Stromal cell of bone marrow (primary cell): Measurements from ENCODE around the gene SKP1.

Experiments used
- DNase-seq: peaks from one replicate; pipeline ENCODE4 v3.0.0-alpha.2; 2012; ENCODE audit warnings: low read depth

SKP1 gene

DNA sequence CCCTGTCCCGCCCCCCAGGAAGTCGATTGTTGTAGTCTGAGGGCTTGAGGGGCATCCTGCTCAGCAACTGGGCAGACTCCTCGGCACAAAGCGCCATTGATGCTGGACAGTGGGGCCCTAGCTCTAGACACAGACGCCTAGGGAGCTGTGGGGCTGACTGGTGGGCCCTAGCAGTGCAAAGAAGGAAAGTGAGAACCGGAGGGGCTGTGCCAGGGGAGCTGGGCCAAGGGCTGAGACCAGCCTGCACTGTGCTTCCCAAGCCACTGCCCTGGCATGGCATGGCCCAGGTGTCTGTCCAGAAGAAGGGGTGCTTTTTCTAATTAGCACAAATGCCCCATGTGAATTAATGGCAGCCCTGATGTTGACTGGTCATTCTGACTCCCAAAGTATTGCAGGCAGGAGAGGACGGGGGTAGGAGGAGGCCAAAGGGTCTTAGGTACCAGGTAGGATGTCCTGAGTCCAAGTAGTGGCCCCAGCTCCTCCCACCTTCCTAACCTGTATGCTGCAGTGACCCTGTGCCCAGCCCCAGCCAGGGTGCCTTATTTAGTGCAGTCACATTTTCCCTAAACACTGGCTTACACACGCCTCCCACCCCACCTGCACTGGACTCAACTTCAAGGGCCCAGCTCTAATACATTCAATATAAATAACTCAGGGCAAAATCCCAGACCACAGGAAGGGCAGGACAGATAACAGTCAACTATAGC, 46.4 kb downstream of the SKP1 start:
- no peak for DNase-seq

DNA sequence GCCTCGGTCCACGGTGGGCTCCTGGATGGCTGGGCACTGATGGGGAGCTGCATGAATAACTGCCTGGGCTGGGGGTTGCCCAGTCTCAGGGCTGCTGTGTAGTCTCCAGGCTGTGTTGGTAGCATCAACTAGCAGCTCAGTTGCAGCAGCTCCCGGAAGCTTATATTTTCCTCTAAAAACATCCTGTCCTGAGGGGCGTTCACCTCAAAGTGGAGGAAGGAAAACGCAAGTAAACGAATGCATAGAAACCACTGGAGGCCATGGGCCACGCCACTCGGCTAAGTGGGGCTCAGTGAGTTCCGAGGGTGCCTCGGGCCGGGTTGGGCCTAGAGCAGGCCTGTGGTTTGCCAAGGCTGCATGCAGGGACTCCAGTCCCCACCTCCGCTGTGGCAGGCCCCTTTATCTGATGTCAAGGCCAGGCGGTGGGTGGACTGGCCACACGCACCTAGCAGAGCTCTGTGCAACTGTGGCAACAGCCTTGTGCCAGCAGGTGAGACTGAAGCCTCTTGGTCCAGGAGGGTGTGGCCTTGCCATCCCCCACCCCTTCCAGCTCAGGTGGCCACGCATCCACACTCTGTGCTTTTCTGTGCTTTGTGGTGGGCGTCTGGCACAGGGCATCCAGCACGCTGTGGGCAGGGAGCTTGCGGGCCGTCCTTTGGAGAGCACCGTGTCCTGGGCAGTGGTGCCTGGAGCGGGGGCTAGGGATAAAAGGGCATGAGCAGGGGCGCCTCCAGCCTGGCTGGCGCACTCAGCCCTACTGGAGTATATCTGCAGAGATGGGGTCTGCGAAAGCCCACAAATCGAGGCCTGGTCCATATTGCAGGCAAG, 47.1 kb downstream of the SKP1 start:
- no peak for DNase-seq

DNA sequence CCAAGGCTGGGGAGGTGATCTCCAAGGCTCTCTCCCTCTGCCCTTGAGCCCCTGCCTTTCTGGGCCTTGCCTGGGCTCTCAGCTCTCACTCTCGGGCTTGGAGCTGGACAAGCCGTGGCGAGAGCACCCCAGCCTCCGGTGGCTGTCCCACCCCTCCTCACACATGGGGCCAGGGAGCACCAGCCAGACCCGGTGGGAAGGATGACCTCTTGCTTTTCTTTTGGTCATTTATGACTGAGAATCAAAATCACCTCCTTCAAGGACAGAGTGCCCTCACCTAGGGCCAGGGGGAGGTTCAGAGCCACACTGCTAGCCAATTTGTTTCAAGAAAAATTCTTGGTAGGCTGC, 48.1 kb downstream of the SKP1 start:
- no peak for DNase-seq

DNA sequence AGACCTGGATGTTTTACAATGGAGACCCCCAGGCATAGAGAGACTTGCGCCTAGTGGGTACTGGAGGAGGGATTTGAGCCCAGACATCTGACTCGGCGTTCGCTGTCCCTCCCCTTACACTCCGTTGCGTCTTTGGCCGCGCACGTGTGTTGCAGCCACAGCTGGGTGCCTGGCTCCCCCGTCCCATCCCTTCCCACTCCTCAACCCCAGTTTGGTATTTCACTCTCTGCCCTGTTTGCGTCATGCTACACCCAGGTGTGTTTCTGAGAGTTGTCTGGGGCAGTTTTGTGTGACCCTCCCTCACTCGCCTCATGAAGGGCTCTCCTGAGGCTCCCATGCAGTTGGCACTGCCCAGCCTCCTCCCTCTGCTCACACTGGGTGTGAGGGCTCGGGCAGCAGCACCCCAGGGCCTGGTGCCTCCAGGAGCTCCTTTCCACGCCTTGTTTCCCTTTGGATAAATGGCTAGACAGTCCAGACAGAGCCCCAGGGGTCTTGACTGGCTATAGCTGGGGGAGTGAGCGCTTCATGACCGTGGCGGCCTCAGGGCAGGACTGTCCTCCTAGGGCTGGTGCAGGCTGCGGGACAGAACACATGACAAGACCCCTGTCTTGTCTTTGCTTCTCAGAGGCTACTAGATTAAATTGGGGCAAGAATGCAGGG, 48.6 kb downstream of the SKP1 start:
- DNase-seq, result no peak

DNA sequence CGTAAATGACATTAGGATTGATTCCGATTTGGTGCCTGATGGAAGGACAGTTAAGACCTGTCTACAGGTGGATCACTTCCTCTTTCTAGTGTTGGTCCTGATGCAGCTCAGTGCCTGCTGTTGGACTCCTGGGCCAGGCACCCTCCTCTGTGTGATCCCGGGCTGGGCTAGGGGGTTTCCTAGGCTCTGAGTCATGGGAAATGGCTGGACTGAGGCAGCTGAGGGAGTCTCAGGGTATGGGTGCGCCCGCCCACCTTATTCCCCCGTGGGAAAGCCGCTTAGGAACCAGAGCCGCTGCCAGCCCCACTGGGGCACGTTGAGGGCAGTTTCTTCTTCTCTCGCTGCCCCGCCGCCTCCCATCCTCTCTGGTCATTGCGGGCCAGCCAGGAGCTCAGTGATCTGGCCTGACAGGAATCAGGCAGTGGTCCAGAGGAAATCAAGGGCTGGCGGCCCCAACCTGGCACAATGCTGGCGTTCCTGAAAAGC, 49.3 kb downstream of the SKP1 start:
- no peak for DNase-seq

DNA sequence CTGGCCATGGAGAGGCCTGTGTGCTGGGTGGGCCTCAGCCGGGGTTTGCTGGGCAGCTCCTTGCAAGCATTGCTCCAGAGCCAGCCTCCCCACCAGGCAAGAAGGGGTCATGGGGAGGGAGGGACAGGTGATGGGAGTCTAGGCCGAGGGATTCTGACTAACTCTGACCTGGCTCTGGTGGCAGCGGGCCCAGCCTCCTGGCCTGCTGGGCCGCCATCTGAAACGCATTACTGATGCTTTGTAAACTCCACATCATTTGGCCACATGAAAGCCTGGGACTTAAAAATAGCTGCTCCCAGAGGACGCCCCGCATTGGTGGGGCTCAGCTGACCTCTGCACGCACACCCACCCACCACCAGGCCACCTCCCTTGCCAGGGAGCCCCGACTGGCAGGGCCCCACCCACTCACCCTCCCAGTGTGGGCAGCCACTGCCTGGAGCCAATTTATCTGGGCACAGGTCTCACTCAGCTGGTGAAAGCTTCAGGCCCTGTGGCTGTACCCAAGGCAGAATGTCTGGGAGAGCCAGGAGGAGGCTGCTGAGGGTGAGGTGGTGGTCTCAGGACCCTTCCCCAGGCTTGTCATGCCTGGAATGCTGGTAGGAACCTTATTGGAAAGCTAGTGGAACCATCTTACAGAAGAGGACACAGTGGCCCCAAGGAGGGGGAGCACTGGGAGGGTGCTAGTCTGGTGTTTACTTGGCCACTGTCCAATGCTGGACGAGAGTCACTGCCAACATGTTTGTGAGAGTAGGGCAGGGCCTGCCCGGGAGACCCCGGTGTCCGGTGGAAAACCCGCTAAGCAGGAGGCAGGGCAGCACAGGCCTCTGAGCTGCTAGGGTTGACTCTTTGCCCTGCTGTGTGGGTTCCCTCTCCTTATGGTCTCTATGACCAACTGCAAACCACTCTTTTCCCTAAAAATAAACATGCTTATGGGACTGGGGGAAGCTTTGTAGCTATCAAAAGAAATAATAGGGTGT, 51.4 kb downstream of the SKP1 start:
- peak; percentile 95 for DNase-seq

DNA sequence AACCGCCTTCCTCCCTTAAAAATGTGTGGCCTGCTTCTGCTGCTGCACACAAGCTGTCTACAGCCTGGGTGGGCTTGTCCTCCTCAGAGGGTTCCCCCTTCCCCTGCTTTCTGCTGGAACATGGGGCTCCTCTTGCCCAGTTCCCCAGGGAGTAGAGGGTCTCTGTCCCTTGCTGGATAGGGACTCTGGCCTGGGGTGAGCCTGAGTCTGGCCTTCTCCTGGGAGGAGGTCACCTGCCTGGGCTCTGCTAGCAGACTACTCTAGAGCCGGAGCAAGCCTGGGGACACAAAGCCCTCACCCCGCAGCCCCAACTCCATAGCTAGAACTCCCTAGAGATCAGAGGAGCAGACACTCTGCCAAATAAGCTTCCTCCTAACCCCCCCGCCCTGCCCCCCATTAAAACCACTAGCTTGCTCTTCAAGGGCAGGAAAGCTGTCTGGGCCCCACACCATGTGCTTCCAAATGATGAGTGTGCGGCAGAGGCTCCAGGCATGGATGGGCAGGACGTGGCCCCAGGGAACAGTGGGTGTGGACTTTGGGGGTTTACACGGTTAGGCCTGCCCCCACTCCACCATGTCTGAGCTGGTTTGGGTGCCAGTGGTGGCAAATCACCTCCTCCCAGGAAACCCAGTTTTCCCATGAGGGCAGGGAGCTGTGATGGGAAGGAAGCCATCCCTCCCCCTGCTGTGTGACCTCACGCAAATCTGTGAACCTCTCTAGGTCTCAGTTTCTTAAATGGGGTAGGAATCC, 52.3 kb downstream of the SKP1 start:
- DNase-seq, result peak; percentile 72

DNA sequence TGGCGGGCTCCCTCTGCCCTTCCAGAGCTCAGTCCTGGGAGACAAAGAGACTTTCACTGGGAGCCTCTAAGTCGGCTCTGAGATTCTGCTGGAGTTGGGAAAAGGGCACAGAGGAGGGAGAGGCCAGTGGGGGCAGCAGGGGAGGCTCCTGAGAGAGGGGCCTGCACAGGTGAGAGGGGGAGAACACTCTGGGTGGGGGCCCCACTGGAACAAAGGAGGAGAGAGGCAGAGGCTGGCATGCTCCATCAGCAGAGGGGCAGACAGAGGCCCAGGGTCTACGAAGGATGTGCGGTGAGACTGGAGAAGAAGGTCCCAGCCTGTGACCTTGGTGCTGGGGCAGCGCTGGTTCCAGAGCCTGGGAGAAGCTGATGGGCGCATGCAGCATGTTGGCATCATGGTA, 53.4 kb downstream of the SKP1 start:
- no peak for DNase-seq

DNA sequence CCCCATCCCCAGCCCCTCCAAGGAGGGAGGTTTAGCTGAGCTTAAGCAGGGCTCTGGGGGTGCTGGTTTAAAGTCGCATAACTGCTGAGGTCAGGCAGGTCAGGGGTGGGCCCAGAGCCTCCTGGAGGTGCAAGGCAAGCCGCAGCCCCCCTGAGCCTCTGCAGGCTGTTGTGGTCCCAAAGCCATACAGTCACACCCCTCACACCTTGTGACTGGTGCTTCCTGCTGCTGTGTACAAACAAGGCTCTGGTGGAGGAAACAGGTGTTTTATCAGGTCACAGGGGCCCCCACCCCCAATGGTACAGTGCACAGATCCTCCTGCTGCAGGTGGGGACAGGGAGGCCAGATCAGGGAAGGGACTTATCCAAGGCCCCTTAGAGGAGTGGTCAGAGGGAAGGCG, 54.2 kb downstream of the SKP1 start:
- no peak for DNase-seq

DNA sequence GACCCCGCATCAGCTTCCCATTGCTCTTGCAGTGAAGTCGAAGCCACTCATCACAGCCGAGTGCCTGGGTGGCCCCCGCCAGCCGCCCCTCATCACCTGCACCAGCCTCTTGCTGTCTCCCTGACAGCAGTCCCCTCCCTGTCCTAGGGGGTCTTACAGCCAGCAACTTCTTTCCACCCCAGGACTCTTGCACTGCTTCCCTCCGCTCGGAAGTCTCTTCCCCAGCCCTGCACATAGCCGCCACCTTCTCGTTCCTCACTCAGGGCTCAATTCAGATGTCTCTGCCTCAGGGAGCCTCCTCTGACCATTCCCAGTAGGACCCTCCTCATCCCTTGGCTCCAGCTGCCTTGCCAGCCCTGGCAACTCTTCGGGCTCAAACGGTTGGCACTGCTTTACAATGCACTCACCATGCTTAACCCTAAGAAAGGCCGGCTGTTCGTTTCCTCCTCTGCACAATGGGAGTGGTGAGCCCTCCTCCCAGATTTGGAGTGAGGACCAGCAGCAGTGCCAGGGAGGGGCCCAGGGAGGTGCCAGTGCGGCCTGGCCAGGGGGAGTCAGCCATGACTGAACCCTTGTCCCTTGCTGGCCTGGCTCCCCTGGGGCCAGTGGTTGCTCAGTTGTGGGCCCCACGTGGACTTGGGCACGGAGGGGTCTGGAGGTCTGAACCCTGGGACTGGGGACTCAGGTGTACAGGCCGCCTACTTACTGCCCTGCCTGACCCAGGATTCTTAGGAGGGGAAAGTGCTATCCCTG, 56.2 kb downstream of the SKP1 start:
- DNase-seq, result no peak

DNA sequence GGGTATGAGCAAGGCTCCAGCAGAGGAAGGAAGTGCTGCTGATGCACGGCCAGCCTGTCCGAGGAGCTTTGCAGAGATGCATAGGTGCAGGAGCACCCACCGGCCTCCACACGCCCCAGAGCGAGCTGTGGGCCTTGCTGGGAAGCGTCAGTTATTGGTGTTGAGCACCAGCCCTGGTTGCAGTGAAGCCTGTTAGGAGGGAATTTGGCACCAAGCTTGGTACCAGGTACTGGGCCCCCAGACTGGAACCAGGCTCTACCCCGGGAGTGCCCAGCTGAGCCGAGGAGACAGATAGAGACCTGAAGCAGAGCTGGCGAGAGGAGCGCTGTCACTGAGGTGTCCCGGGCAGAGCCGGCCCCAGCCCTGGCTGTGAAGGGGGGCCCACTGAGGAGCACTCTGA, 57.0 kb downstream of the SKP1 start:
- DNase-seq, result no peak

DNA sequence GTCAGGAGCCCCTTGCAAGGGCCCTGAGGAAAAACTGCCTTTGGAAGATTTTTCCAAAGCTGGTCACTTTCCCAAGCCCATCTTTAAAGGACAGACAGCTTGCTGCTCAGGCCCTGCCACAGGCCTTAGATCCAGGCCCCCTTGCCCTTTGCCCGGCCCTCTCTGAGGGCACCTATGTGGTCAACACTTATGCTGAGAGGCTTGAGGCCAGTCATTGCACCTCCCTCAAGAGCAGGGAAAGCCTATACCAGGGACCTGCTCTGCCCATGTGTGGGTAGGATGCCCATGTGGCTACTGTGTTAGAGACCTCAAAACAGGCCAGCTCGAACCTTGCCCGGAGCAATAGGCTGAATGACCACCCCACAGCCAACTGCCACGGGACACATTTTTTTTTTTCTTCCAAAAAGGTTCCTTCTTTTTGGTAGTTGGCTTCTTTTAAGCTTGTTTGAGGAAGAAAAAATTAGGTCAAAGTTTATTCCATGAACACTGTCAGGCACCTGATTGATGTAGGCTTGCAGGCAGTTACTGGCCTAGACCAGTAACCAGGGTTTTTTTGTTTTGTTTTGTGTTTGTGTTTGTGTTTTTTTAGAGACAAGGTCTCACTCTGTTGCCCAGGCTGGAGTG, 58.4 kb downstream of the SKP1 start:
- DNase-seq, result no peak

DNA sequence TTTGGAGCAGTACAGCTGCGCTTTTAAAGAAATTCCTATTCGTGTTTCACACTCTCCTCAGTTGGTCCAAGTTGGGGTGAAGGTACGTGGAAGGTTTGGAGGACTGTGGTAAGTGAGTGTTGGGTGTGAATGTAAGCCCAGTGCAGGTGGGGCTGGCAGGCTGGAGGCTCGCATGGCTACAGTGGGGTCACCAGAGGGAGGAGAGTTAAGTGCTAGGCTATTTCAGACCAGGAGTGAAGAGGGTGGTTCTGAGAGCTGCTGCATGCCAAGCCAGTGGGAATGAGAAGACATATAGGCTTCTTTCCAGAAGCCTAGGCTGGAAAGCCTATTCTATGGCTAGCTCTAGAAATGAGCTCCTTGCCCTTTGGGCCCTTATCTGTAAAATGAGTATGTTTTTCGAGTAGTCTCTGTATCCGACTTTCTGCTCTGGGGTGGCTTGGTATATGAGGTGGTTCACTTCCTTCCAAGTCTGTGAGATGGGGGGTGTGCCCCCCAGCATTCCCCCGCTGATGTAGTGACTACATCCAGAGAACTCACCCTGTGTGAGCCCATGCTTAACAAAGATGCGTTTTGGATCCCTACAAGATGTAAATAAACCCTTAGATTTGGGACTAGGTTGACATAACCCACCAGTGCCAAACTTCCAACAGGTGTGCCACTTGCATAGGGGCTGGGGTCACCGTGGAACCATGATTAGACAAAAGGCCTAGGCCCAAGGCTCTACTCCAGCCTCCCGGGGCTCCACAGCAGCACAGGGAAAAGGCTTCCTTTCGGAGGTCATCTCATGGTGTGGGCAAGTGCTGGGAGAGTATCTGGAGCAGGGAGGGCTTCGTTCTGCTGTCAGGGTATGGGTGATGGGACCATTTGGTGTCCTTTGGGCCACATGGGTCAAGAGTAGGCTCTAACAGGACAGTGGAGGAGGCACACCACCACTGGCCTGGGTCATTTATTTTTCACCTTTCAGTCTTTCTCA, 59.7 kb downstream of the SKP1 start:
- no peak for DNase-seq

DNA sequence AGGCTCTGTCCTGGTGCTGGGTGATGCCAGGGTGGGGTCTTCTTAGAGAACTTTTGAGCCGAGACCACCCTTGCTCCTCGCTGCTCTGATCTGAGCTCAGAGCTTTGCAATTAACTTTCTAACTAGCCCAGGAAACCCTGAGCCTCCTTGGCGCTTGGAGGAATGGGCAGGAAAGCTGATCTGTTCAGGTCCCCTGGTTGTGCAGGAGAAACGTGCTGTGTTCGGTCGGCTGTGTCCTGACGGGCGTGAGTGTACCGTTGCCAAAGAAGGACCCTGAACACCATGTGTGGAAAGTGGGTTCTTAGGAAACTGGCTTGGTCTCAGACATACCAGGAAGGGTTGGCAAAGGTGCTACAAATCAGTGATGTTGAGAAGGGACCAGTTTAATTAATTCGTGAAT, 60.5 kb downstream of the SKP1 start:
- no peak for DNase-seq

DNA sequence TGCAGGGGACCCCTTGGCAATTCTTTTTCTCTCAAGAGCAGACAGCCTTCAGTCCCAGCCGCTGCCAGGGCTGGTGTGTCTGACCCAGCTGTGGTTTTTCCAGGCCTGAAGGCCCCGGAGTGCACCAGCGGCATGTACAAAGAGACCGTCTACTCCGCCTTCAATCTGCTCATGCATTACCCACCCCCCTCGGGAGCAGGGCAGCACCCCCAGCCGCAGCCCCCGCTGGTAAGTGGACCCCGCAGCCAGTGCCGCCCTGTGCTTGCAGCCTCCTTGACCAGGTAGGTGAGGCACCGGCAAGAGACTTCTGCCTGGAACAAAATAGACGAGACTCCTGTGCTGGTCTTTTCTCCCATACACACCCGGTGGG, 61.0 kb downstream of the SKP1 start:
- DNase-seq, result no peak

DNA sequence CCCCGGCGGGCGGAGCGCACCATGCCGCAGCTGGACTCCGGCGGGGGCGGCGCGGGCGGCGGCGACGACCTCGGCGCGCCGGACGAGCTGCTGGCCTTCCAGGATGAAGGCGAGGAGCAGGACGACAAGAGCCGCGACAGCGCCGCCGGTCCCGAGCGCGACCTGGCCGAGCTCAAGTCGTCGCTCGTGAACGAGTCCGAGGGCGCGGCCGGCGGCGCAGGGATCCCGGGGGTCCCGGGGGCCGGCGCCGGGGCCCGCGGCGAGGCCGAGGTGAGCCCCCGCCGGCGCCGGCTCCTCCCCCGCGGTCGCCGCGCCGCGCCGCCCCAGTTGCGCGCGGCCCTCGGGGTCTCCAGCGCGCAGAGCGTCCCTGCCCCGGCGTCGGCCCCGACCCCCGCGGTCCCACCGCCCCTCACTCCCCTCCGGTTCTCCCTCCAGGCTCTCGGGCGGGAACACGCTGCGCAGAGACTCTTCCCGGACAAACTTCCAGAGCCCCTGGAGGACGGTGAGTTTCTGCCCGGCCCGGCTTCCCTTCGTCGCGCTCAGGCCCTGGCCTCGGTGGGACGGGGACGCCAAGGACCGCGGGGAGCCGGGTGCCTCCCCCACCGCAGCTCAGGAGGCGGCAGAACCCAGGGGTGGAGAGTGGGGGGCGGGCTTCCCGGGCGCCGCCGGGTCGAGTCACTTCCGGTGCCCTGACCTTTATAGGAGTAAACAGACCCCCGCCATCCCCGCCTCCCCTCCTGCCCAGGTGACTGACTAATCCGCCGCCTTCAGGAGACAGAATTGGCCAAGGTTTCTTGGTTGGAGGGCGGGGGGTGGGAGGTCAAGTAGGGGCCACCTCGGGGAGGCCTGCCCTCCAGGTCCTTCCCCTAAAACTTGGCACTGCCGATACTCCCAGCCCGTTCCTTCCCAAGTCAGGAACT, 61.6 kb downstream of the SKP1 start:
- no peak for DNase-seq
